ENCODE data around the gene TMPRSS12.
"Not testable (repeated sequence)": the region's sequence is repeated elsewhere in the genome, so short reads cannot be mapped to it uniquely, and the experiment has no call there.

Gene TMPRSS12

GRCh38 chr12:50927356-50927755 is 84.6 kb downstream of the TMPRSS12 start:
- no peak for DNase-seq

GRCh38 chr12:50927766-50928224 is 85.1 kb downstream of the TMPRSS12 start:
- DNase-seq, result no peak

- no peak for DNase-seq
These were observed 85.7 kb downstream of the TMPRSS12 start for GRCh38 chr12:50928392-50928791.

- no peak for DNase-seq
These were observed 87.1 kb downstream of the TMPRSS12 start for GRCh38 chr12:50929831-50930230.

- DNase-seq, result not testable (repeated sequence)
These were observed 87.8 kb downstream of the TMPRSS12 start for GRCh38 chr12:50930477-50930876.

- no peak for DNase-seq
These were observed 90.1 kb downstream of the TMPRSS12 start for GRCh38 chr12:50932787-50933280.

GRCh38 chr12:50933459-50934124 is 90.9 kb downstream of the TMPRSS12 start:
- DNase-seq, result no peak

GRCh38 chr12:50934371-50934851 is 91.7 kb downstream of the TMPRSS12 start:
- DNase-seq, result no peak

GRCh38 chr12:50934981-50935807 is 92.5 kb downstream of the TMPRSS12 start:
- no peak for DNase-seq

- no peak for DNase-seq
These were observed 94.2 kb downstream of the TMPRSS12 start for GRCh38 chr12:50936821-50937530.

Data from stimulated activated CD4-positive, alpha-beta T cell treated with anti-CD3 and anti-CD28 coated beads, Interleukin-4, amount 100 ng/mL, for 4 hours (primary cell).